GOT3 (cell line): ENCODE measurements around the gene LOX.

ENCODE experiments used
- DNase-seq: peaks from one replicate; lab custom pipeline; 2025; ENCODE audit warnings: mixed read lengths; lab: John Stamatoyannopoulos, UW

LOX gene

GRCh38 chr5:122053181-122054109 lies 24.6 kb downstream of the LOX start:
- DNase-seq = no peak

- DNase-seq = no peak
These were observed 26.5 kb downstream of the LOX start for GRCh38 chr5:122051569-122051968.

GRCh38 chr5:122050959-122051358 lies 27.1 kb downstream of the LOX start:
- no peak for DNase-seq

GRCh38 chr5:122040636-122041302 lies 37.3 kb downstream of the LOX start:
- no peak for DNase-seq

GRCh38 chr5:122036326-122036725 lies 41.7 kb downstream of the LOX start:
- DNase-seq = no peak

- DNase-seq = no peak
These were observed 42.1 kb downstream of the LOX start for GRCh38 chr5:122035913-122036312.

GRCh38 chr5:122031836-122032235 lies 46.2 kb downstream of the LOX start:
- no peak for DNase-seq

GRCh38 chr5:122030251-122030650 lies 47.8 kb downstream of the LOX start:
- no peak for DNase-seq

- no peak for DNase-seq
These were observed 48.2 kb downstream of the LOX start for GRCh38 chr5:122029818-122030217.

- DNase-seq = no peak
These were observed 55.1 kb downstream of the LOX start for GRCh38 chr5:122022966-122023365.

GRCh38 chr5:122019919-122020590 lies 58.0 kb downstream of the LOX start:
- DNase-seq = no peak

- no peak for DNase-seq
These were observed 62.6 kb downstream of the LOX start for GRCh38 chr5:122015471-122015870.

GRCh38 chr5:122014236-122014935 lies 63.7 kb downstream of the LOX start:
- no peak for DNase-seq
